Measurements from ENCODE around the gene DYRK2.
"Not testable (repeated sequence)": the region's sequence is repeated elsewhere in the genome, so short reads cannot be mapped to it uniquely, and the experiment has no call there.

Gene DYRK2

GRCh38 chr12:67672507-67672906, 24.0 kb downstream of the DYRK2 start:
- DNase-seq, result not testable (repeated sequence)

DNA sequence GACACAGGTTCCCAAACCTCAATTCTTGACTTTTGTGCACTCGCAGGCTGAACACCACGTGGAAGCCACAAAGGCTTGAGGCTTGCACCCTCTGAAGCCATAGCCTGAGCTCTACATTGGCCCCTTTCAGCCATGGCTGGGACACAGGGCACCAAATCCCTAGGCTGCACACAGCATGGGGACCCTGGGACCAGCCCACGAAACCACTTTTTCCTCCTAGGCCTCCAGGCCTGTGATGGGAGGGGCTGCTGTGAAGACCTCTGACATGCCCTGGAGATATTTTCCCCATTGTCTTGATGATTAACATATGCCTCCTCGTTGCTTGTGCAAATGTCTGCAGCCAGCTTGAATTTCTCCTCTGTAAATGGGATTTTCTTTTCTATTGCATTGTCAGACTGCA, 25.0 kb downstream of the DYRK2 start:
- not testable (repeated sequence) for DNase-seq

- no peak for DNase-seq
Observed at GRCh38 chr12:67674417-67674816, 25.9 kb downstream of the DYRK2 start.

DNA sequence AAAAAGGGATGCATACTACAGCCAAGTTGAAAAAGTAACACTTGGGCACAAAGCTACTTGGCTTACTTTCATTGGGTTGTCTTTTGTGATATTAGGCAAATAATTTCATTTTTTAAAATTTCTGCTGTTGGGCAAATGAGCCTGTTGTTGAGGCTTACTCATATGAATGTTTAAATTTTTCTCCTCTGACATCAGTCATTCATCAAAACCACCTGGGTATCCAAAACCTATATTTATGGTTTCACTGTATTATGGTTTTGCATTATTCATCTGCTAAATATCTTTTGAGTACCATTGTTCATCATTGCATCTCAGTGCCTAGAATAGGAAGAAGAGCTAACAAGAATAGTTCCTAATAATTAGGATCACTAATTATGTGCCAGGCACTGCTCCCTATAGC, 28.1 kb downstream of the DYRK2 start:
- no peak for DNase-seq

DNA sequence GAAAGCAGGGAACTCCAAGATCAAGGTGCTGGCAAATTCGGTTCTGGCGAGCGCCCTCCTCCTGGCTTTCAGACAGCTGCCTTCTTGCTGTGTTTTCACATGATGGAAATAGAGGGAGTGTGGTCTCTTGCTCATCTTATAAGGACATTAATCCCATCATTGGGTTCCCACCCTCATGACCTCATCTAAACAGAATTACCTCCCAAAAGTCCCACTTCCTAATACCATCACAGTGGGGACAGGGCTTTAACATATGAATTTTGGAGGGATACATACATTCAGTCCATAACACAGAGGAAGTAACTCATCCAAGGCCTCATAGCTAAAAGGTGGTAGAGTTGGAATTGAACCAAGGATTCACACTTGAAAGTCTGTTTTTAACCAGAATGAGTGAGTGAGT, 28.6 kb downstream of the DYRK2 start:
- DNase-seq, result no peak

DNA sequence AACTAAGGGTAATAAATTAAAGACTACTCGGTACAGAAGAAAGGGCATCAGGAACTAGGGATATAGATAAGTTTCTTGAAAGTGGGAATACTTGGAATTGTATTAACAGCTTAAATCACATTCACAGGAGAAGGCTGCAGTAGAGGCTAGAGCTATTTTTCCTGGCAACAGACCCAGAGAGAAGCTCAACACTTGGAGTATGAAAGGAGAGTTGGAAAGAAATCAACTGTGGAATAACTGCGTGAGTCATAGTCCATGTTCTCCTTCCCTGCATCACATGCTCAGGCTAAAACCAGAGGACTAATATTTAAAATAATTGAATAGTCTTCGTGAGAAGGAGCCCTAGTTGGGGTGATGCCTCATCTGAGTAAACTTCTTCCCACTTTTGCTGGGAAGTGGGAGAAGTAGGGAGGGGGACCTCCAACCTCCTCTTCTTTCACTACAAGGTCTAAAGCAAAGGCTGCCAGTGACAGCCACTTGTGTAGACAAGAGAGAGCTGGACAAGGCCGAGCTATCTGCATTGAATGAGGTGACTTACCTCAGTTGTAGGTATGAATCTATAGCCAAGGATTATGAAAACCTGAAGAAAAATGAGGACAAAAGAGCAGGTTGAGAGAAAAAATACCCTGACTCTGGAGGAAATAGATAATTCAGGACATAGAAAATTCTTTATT, 32.7 kb downstream of the DYRK2 start:
- DNase-seq, result no peak

GRCh38 chr12:67681941-67682620, 33.5 kb downstream of the DYRK2 start:
- DNase-seq, result no peak

DNA sequence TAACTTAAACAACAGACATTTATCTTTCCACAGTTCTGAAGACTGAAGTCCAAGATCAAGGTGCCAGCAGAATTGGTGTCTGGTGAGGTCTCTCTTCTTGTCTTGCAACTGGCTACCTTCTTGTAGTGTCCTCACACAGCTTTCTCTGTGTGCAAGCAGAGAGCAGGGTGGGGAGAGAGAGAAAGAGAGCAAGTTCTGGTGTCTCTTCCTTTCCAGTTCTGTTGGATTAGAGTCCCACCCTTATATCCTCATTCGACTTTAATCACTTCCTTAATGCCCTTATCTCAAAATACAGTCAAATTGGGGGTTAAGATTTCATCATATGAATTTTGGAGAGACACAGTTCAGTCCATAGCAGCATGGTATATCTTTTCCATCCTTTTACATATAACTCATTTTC, 40.8 kb downstream of the DYRK2 start:
- DNase-seq, result no peak

GRCh38 chr12:67690656-67691055, 42.1 kb downstream of the DYRK2 start:
- DNase-seq, result no peak

DNA sequence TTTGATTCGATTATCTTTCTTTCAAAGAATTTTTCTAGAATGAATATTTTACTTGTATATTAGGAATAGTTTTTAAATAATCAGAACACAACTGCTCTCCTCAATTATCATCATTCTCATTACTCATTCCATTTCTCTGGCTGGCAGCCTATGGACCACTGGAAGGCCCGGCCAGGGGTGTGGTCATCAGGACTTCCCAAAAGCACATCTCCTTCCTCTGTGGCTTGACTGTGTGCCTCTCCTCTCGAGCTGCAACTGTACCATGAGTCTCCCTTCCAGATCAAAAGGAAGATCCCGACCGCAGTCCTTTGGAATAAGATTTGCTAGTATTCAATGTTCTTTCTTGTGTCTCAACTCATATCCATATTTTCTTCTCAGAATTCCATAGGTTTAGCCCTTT, 42.7 kb downstream of the DYRK2 start:
- DNase-seq, result no peak

DNA sequence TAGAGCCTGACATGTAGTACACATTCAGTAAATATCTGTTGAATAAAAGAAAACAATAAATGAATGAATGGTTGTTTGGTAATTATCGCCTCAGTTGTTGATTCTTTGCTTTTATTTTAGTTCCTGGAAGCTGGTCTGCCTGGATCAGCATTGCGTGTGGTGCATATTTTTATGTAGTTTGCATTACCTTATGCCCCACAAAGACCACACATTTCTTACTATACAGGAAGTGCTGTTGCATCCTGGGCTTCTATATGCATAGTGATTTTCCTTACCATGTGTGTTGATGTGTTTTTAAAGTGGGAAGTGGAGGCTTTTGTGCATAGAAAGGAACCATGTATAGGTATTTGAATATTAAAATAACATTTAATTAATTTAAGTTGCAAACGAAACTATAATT, 43.6 kb downstream of the DYRK2 start:
- no peak for DNase-seq

DNA sequence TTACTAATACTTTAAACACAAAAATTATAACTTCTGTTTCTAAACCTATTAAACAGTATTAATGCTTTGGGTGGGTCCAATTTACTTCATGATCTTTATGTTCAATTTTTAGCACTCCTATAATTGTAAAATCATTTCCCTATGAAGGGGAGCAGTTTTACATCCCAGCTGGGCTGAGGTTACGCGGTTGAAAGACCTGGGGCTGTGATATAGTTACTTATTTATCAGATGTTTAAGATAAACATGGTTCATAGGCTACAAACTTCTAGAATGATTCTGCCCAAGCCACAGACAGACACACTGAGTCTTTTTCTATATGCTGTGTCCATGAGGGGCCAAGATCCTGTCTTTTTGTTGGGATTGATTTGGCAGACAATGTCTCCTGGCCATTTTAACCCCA, 44.4 kb downstream of the DYRK2 start:
- DNase-seq, result no peak

DNA sequence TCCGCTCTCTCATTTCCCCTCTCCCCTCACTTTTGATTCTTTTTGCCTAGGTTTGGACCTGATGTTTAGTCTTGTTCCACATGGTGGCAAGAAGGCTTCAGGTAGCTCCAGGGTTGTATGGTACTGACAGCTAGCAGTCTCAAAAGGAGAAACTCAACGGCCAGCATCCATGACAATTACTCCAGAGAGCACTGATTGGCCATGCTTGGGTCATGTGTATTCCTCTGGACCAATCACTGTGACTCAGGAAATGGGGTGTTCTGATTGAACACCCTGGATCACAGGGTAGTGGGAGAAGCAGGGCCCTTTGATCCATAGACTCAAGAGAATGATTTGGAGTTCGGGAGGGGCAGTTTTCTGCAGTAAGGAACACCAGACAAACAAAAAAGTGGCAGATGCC, 45.3 kb downstream of the DYRK2 start:
- no peak for DNase-seq

- DNase-seq, result no peak
Observed at GRCh38 chr12:67694306-67694900, 45.9 kb downstream of the DYRK2 start.

- DNase-seq, result no peak
Observed at GRCh38 chr12:67695974-67696373, 47.4 kb downstream of the DYRK2 start.

GRCh38 chr12:67697443-67697842, 48.9 kb downstream of the DYRK2 start:
- no peak for DNase-seq

DNA sequence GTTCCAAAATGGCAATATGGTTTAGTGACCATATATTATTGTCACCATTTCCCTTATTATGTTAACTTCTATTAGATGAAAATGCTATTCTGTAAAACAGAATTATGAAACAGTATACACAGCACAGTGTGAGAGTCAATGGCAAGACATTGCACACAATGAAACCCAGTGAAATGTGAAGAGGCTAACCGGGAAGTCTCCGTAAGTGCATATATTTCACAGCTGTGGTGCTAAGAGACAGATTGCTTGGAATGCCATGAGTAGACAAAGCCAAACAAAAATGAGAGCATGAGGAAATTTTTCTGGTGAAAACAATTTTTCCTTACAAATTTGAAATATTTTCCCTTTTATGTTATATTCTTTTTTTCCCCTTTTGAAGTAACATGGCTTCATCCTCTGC, 49.4 kb downstream of the DYRK2 start:
- DNase-seq, result no peak

- no peak for DNase-seq
Observed at GRCh38 chr12:67698672-67699581, 50.4 kb downstream of the DYRK2 start.

DNA sequence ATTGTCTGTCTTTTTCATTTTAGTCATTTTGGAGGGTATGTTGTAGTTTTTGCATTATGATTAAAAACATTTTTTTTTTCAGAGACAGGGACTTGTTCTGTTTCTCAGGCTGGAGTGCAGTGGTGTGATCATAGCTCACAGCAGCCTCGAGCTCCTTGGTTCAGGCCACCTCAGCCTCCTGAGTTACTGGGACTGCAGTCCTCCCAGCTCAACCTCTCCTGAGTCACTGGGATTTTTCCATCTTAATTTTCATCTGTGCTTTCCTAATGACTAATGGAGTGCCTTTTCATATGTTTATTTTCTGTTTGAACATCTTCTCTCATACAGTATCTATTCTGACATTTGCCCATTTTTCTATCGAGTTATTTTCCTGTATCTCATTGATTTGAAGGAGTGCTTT, 52.6 kb downstream of the DYRK2 start:
- DNase-seq, result no peak

DNA sequence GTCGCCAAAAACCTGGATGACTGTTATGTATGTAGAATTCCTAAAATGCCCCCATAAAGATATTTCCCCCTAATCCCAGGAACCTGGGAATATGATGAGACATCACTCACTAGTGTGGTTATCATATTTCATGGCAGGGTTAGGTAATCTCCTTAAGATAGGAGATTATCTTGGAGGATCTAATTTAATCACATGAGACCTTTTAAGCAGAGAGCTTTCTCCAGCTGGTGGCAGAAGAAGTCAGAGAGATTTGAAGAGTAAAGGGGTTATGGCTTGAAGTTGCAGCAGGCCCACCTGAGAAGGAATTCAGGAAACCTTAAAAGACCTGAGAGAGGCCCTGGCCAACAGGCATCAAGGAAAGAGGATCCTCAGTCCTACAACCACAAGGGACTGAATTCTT, 53.6 kb downstream of the DYRK2 start:
- no peak for DNase-seq

DNA sequence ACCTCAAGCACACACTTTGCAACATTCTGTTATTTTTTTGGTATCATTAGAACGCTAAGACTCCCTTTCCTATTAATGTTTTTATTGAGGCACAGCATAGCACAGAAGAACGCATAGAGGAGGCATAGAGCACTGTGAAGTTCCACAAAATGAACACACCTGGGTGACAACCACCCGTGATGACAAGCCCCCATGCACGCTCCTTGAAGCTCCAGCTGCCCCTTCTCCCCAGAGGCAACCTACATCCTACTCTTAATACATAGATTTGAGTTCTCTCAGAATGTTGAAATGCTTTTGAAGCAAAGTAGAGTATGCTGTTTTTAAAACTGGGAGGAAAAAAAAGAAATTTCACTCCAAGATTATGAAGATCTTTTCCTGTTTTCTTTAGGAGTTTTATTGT, 55.5 kb downstream of the DYRK2 start:
- DNase-seq, result no peak

- DNase-seq, result no peak
Observed at GRCh38 chr12:67705394-67706370, 57.1 kb downstream of the DYRK2 start.

Measured in NCI-H187 (cell line).